Left lung (tissue), 10 donors: ENCODE data around the gene FUT1. TPM values are rescaled to one million over a fixed set of nuclear protein-coding genes. Genes with fewer than 3 reads are reported as not detected.

Source experiments
- ATAC-seq: fragments of 200-7000 bp; cut with Tn5 transposase; one replicate; pipeline ENCODE4 v1.9.1; 2020; ENCODE audit warnings: moderate library complexity
- DNase-seq, 4 donors: peaks; one replicate each; pipeline ENCODE4 v3.0.0-alpha.2; 2013 to 2020
- H3K27ac ChIP-seq, 2 donors: fragments of 200-600 bp; sonication (generic) in 1 of 2; one replicate each; pipeline versions ENCODE4 v1.5.0 to v1.8.0; 2020 to 2021
- H3K27me3 ChIP-seq, 2 donors: fragments of 200-600 bp; sonication (generic) in 1 of 2; one replicate each; pipeline versions ENCODE4 v1.5.0 to v1.8.0; 2020 to 2021
- H3K36me3 ChIP-seq, 2 donors: fragments of 200-600 bp; sonication (generic) in 1 of 2; one replicate each; pipeline versions ENCODE4 v1.5.0 to v1.8.0; 2020 to 2021
- H3K4me1 ChIP-seq, 2 donors: fragments of 200-600 bp; one replicate each; pipeline ENCODE4 v1.8.0; 2021
- H3K4me3 ChIP-seq, 2 donors: fragments of 200-600 bp; sonication (generic) in 1 of 2; one replicate each; pipeline versions ENCODE4 v1.5.0 to v1.8.0; 2020 to 2021; ENCODE audit warnings: mild to moderate bottlenecking in 1 of 2
- H3K9me3 ChIP-seq, 2 donors: fragments of 200-600 bp; sonication (generic) in 1 of 2; one replicate each; pipeline versions ENCODE4 v1.5.0 to v1.8.0; 2020 to 2021
- intact Hi-C, 2 donors: fragments of 100-400 bp; cut with DNase I; formaldehyde crosslinking; loops; one replicate each; pipeline versions ENCODE4 v1.11.2 to v1.14.2; 2022
- polyA plus RNA-seq, 6 donors: library from polyadenylated mRNA; unstranded; fragments of 120-200 nt; gene quantifications; one replicate each; pipeline ENCODE4 v1.2.1, GENCODE V29; 2013; ENCODE audit not compliant: insufficient read length in 6 of 6
- total RNA-seq, 2 donors: library from RNA; stranded (reverse); fragmentation: NEBNext Ultra II Directional; extraction: Animal tissue kit (Norgen Biotek cat#: 25700); gene quantifications; one replicate each; pipeline ENCODE4 v1.2.1, GENCODE V29; 2021
- TF ChIP-seq, protein P1 (sequence below), 2 donors: fragments of 200-600 bp; sonication (generic) in 1 of 2; IDR thresholded peaks; one replicate each; pipeline versions ENCODE4 v1.5.0 to v1.8.0; 2021; ENCODE audit warnings: antibody characterized with exemption in 2 of 2
- donor health status: DM: no; HTN: yes; CAD: no.
- donor health status: DM: no; HTN: no; CAD: no.

Gene FUT1
- total and polyA plus RNA-seq, 8 donors: 5.1 to 8.7 (median 6.6) TPM

DNA sequence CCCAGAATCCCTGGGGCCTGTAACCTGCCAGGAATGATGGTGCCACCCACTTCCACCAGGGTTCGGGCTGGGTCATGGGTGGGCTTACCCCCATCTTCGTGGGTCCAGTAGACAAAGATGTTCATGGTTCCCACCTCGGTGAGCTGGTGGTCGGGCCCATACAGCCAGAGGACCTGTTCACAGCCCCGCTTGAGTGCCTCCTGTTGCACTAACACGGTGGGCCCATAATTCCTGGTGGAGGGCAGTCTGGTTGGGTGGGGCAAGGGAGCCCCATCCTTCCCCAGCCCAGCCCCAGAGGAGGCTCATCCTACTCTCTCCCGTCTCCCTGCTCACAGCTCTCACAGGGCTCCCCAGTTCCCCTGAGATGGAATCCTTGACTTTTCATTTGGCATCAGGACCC, 44.7 kb upstream of the FUT1 start:
- no peak for DNase-seq
- ATAC-seq: no peak
- peaks cover 0 to 9% of the 10 kb centered on the region in 2 donors for H3K36me3 ChIP-seq
- H3K4me1 ChIP-seq: peaks cover 0 to 8% of the 10 kb centered on the region in 2 donors
- no peak overlapping the region for H3K27ac ChIP-seq
- H3K4me3 ChIP-seq: no peak overlapping the region
- intact Hi-C loops: loop anchor here in 1 of 2 donors (10.0 kb wide), 1 partner anchor 48 kb away; no protein-coding TSS in a partner anchor
- TF ChIP-seq, protein P1, sequence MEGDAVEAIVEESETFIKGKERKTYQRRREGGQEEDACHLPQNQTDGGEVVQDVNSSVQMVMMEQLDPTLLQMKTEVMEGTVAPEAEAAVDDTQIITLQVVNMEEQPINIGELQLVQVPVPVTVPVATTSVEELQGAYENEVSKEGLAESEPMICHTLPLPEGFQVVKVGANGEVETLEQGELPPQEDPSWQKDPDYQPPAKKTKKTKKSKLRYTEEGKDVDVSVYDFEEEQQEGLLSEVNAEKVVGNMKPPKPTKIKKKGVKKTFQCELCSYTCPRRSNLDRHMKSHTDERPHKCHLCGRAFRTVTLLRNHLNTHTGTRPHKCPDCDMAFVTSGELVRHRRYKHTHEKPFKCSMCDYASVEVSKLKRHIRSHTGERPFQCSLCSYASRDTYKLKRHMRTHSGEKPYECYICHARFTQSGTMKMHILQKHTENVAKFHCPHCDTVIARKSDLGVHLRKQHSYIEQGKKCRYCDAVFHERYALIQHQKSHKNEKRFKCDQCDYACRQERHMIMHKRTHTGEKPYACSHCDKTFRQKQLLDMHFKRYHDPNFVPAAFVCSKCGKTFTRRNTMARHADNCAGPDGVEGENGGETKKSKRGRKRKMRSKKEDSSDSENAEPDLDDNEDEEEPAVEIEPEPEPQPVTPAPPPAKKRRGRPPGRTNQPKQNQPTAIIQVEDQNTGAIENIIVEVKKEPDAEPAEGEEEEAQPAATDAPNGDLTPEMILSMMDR (IDR thresholded peaks at IDR 0.05): no peak
- no peaks in the 10 kb centered on the region for H3K9me3 ChIP-seq
- no peaks in the 10 kb centered on the region for H3K27me3 ChIP-seq

DNA sequence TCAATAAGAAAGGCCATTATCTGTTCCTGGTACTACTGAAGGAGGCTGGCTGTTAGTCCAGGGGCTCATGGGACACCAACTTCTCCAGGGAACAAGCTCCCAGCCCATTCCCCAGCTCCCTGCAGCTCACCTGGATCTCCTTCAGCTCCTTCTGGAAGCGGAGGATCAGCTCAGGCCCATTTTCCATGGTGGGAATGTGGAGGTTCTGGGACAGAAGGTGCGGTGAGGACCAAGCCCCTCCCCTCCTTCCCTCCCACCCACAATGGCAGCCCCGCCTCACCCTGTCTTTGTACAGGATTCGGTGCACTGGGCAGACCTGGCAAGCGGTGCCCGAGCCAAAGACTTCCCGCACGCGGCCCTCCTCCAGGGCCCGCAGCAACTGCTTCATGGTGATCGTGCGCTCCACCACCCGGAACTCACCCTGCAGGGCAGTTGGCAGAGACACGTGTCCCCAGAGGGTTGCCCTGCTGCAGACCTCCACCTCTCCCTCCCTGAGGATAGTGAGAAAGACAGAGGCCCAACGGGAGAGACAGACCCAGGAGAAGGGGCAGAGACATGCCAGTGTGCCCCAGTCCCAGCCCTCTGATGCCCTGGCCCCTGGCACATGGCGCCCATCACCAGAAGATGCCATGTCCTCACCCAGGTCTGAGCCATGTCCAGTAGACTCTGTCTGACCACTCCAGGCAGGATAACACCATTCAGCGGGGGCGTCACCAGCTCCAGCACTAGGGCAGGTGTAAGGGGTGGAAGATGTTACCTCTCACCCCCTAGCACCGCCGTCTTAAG, 44.0 kb upstream of the FUT1 start:
- TF ChIP-seq, protein P1 (IDR thresholded peaks at IDR 0.05): no peak
- H3K9me3 ChIP-seq: no peaks in the 10 kb centered on the region
- intact Hi-C loops: loop anchor here in 1 of 2 donors (10.0 kb wide), 1 partner anchor 48 kb away; no protein-coding TSS in a partner anchor
- DNase-seq (no peak), ATAC-seq (no peak)
- no peak overlapping the region for H3K4me3 ChIP-seq
- H3K4me1 ChIP-seq: peaks cover 0 to 8% of the 10 kb centered on the region in 2 donors
- no peaks in the 10 kb centered on the region for H3K27me3 ChIP-seq
- peak overlapping the region; percentile 63 to 67 for H3K27ac ChIP-seq
- peaks cover 0 to 9% of the 10 kb centered on the region in 2 donors for H3K36me3 ChIP-seq

DNA sequence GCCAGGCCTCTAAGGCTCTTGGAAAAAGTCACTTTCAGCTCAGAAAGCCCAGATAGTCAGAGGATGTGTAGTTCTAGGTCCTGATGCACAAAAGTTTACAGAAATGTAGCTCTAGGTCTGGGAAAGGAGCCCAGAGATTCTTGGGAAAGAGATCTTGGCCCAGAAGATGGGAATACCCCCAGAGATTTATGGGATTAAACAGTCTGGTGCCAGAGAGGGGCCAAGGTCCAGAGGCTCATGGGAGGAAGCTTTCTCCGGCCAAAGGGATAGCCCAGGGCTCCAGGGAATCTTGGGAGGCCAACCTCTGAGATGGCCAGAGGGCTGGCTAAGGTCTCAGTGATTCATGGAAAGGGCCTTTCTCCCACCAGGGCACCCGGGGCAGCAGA, 43.2 kb upstream of the FUT1 start:
- Histone ChIP-seq H3K9me3 (no peaks in the 10 kb centered on the region), H3K4me1 (peaks cover 0 to 8% of the 10 kb centered on the region in 2 donors), H3K27ac (peak overlapping the region; percentile 63 to 67), H3K36me3 (peaks cover 0 to 9% of the 10 kb centered on the region in 2 donors), H3K4me3 (no peak overlapping the region), H3K27me3 (no peaks in the 10 kb centered on the region)
- TF ChIP-seq, protein P1 (IDR thresholded peaks at IDR 0.05): no peak
- peak; percentile 22 for ATAC-seq
- DNase-seq: no peak
- intact Hi-C loops: loop anchor here in 1 of 2 donors (10.0 kb wide), 1 partner anchor 49 kb away; no protein-coding TSS in a partner anchor

DNA sequence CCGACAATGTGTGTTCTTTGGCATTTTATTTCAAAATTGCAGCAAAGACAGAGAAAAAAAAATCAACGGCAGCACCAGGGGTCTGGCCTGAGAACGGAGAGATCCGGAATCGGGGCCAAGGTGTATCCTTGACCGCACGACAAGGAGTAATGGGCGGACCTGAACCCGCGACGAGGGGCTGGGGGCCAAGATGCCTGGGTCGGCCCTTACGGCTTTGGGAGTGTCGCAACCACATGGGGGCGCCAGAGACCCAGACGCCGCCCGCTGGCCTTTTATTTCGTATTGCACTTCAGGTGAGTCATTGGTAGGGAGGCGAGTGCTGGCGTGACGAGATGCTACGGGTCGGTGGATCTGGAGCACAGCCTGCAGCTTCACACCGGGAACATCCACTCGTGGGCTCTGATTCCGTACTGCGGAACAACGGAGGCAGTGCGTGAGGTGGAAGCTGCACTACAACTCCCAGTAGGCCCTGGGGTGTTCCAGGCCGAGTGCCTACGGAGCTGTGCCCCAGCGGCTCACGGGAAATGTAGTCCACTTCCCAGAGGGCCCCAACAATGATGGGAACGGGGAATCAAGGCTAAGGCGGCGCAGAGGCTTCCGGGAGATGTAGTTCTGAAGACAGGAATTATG, 42.7 kb upstream of the FUT1 start:
- Histone ChIP-seq H3K36me3 (peaks cover 0 to 9% of the 10 kb centered on the region in 2 donors), H3K27ac (peak overlapping the region; percentile 63 to 67), H3K4me3 (peak overlapping the region; percentile 28 to 51), H3K4me1 (peaks cover 0 to 8% of the 10 kb centered on the region in 2 donors), H3K27me3 (no peaks in the 10 kb centered on the region), H3K9me3 (no peaks in the 10 kb centered on the region)
- TF ChIP-seq, protein P1 (IDR thresholded peaks at IDR 0.05): peak; percentile 84 to 94
- ATAC-seq (peak; percentile 99), DNase-seq (peak; percentile 92 to 96 (median 94))
- intact Hi-C loops: loop anchor here in 1 of 2 donors (10.0 kb wide), 1 partner anchor 50 kb away; no protein-coding TSS in a partner anchor

DNA sequence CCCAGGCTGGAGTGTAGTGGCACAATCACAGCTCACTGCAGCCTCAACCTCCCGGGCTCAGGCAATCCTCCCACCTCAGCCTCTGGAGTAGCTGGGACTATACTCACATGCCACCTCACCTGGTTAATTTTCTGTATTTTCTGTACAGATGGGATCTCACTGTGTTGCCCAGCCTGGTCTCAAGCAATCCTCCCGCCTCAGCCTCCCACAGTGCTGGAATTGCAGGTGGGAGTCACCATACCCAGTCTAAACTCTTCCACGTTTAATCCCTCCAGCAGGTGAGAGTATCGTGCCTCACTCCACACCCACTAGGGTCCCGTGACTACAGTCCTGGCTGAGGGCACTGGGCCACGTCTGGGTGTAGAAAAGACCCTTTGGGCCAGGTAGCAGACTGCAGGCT, 41.9 kb upstream of the FUT1 start:
- intact Hi-C loops: loop anchor here (5.0 to 10.0 kb wide), 2 partner anchors 43 to 51 kb away; partner anchors contain the start of gene HSD17B14 (in 1 of the 2)
- H3K27me3 ChIP-seq: no peaks in the 10 kb centered on the region
- TF ChIP-seq, protein P1 (IDR thresholded peaks at IDR 0.05): no peak
- no peaks in the 10 kb centered on the region for H3K9me3 ChIP-seq
- H3K4me3 ChIP-seq: no peak overlapping the region
- no peak overlapping the region for H3K27ac ChIP-seq
- H3K36me3 ChIP-seq: peaks cover 0 to under 1% of the 10 kb centered on the region in 2 donors
- ATAC-seq: no peak
- no peak for DNase-seq
- peaks cover 0 to 8% of the 10 kb centered on the region in 2 donors for H3K4me1 ChIP-seq
